Mesenteric fat pad (tissue), 1 donor: ENCODE measurements around the gene GTF2A1. TPM values are rescaled to one million over a fixed set of nuclear protein-coding genes. Genes with fewer than 3 reads are reported as not detected.
"Not testable (repeated sequence)": the region's sequence is repeated elsewhere in the genome, so short reads cannot be mapped to it uniquely, and the experiment has no call there.

ENCODE experiments used
- DNase-seq: peaks from one replicate; pipeline ENCODE4 v3.0.0-alpha.2; 2020; ENCODE audit warnings: low spot score
- total RNA-seq: library from RNA; stranded (reverse); fragmentation: NEBNext Ultra II Directional; extraction: Animal tissue kit (Norgen Biotek cat#: 25700); gene quantifications from one replicate; pipeline ENCODE4 v1.2.1, GENCODE V29; 2021
- donor health status: DM: yes; HTN: yes; CAD: no.

GTF2A1 gene
- total RNA-seq, 1 donor from 2014 or later = 24.7 TPM

- no peak for DNase-seq
Measured at GRCh38 chr14:81233615-81234014, 12.9 kb upstream of the GTF2A1 start.

GRCh38 chr14:81231540-81231939 lies 10.8 kb upstream of the GTF2A1 start:
- no peak for DNase-seq

- DNase-seq = no peak
Measured at GRCh38 chr14:81224222-81224621, 3.5 kb upstream of the GTF2A1 start.

- DNase-seq = not testable (repeated sequence)
Measured at GRCh38 chr14:81223788-81224187, 3.0 kb upstream of the GTF2A1 start.

DNA sequence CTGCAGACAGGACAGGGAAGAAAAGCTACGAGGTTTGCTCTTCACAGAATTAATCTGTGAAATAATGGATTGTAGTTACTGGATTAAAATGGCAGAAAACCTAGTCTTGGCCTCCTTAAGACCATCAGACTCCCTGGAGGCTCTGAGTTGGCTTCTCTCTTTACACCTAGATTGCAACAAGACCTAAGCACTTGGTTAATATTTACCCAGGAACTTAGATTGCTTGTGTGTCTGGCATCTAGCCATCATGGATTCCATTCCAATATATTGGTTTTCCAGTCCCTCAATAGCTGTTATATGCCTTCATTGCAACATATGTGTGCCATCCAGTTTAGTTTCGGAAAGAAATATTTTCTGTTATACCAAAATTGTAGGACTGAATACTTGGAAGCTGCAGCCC lies 1.9 kb upstream of the GTF2A1 start:
- DNase-seq = no peak

- no peak for DNase-seq
Measured at GRCh38 chr14:81222126-81222525, 1.4 kb upstream of the GTF2A1 start.

- no peak for DNase-seq
Measured at GRCh38 chr14:81221579-81222102, 882 bp upstream of the GTF2A1 start.

DNA sequence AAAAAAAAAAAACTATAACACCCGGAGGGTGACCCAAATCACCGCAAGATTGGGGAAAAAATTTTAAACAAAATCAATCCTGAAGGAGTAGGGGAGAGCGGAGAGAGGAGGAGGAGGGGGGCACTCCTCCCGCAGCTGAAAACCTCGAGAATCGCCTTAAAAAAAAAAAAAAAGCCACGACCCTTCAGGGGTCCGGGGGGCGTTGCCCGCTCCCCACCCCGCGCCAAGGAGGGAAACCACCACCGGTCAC lies 254 bp downstream of the GTF2A1 start:
- no peak for DNase-seq

GRCh38 chr14:81219759-81220579 lies 790 bp downstream of the GTF2A1 start:
- DNase-seq = no peak

GRCh38 chr14:81219210-81219758 lies 1.5 kb downstream of the GTF2A1 start:
- DNase-seq = peak; percentile 94

DNA sequence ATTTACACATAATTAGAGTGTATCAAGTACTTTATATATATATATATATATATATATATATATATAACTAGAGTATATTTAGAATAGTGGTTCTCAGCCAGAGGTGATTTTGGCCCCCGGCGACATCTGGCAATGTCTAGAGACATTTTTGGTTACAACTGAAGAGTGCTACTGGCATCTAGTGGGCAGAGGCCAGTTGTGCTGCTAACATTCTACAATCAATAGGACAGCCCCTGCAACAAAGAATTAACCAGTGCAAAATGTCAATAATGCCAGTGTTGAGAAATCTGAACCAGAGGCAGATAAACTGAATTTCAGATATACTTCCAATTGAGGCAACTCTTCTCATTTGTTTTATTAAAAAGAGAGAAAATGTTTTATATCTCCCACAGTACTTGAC lies 8.9 kb downstream of the GTF2A1 start:
- no peak for DNase-seq

GRCh38 chr14:81209167-81209836 lies 11.5 kb downstream of the GTF2A1 start:
- no peak for DNase-seq

DNA sequence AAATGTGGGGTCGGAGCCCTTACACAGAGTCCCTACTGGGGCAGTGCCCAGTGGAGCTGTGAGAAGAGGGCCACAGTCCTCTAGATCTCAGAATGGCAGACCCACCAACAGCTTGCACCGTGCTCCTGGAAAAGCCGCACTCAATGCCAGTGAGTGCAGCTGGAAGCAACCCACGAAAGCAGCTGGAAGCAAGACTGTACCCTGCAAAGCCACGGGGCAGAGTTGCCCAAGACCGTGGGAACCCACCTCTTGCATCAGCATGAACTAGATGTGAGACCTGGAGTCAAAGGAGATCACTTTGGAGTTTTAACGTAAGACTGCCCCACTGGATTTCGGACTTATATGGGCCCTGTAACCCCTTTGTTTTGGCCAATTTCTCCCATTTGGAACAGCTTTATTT lies 12.3 kb downstream of the GTF2A1 start:
- DNase-seq = no peak

GRCh38 chr14:81206115-81206514 lies 14.6 kb downstream of the GTF2A1 start:
- no peak for DNase-seq

GRCh38 chr14:81205639-81206038 lies 15.1 kb downstream of the GTF2A1 start:
- no peak for DNase-seq

- DNase-seq = no peak
Measured at GRCh38 chr14:81200054-81200453, 20.7 kb downstream of the GTF2A1 start.

GRCh38 chr14:81199084-81199483 lies 21.7 kb downstream of the GTF2A1 start:
- no peak for DNase-seq

- no peak for DNase-seq
Measured at GRCh38 chr14:81198651-81199050, 22.1 kb downstream of the GTF2A1 start.

DNA sequence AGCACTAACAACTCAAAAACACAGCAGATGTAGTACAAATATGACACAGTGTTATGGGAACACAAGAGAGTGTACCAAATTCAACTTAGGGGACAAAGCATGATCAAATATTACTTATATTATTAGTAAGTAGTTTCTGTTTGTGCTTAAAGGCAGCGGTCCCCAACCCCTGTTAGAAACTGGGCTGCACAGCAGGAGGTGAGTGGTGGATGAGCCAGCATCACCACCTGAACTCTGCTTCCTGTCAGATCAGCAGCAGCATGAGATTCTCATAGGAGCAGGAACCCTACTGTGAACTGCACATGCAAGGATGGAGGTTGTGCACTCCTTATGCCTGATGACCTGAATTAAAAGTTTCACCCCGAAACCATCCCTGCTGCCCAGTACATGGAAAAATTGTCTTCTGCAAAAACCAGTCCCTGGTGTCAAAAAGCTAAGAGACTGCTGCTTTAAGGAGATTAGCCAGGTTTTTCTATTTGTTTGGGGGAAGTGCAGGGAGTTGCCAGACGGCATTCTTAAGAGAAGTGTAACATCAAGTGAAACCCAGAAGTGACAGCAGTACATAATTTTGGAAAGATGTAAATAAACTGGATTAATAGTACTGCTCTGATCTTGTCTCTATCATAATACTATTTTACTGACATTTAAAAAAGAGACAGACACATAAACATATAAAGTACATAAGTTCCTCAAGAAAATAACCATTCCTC lies 26.7 kb downstream of the GTF2A1 start:
- DNase-seq = no peak

DNA sequence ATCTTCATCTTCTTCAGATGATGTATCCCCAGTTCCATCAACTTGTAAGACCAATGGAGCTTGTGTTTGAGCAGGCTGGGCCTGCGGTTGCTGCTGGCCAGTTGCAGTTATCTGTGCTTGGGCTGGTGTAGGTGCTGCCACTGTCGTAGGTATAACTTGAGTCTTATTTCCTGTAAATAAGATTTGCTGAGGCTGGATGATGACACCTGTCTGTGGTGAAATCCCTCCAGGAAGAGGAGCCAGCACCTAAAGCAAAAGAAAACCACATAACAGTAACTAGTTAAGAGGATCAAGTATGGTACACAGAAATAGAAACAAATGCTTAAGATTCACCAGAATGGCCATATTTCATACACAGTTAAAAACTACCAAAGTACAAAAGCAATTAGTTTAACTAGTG lies 28.2 kb downstream of the GTF2A1 start:
- no peak for DNase-seq

GRCh38 chr14:81187832-81188522 lies 32.8 kb downstream of the GTF2A1 start:
- DNase-seq = no peak
